Measurements from ENCODE around the gene NTSR2.

GRCh38 chr2:11687736-11688135 is 17.7 kb upstream of the NTSR2 start:
- TF ChIP-seq POLR2AphosphoS5 (IDR thresholded peaks at IDR 0.05) (no peak), CTCF (IDR thresholded peaks at IDR 0.05) (no peak), POLR2A (IDR thresholded peaks at IDR 0.05) (no peak)
